H1 (cell line): Measurements from ENCODE around the gene OR2T4. TPM values are rescaled to one million over a fixed set of nuclear protein-coding genes. Genes with fewer than 3 reads are reported as not detected.

ENCODE experiments used
- CTCF ChIA-PET: fragments of 300-600 bp; sonication (Branson Sonifier 250); formaldehyde crosslinking; loops from one replicate; lab custom pipeline; 2021; ENCODE audit not compliant: partially characterized antibody; lab: Charles Lee
- POLR2A ChIA-PET: fragments of 300-600 bp; sonication (Branson Sonifier 250); formaldehyde crosslinking; loops from one replicate; lab custom pipeline; 2021; ENCODE audit warnings: inconsistent platforms; ENCODE audit not compliant: partially characterized antibody; lab: Charles Lee
- DNase-seq, 2 experiments: peaks; one replicate each; pipeline versions ENCODE4 v3.0.0 to v3.0.0-alpha.2; 2010 to 2022; ENCODE audit warnings: low spot score in 2 of 2, low read depth in 1 of 2, mixed read lengths in 1 of 2
- FAIRE-seq: peaks from 2 replicates; lab custom pipeline; 2011; peaks lifted over from hg19 to GRCh38; lab: Jason Lieb, UNC
- H2AFZ ChIP-seq: 2 replicates; pipeline ENCODE4 v1.8.1; 2012; ENCODE audit warnings: low read length, inconsistent platforms
- H2AK5ac ChIP-seq: 2 replicates; pipeline ENCODE4 v1.6.1; 2013; ENCODE audit warnings: low read depth, low read length
- H2BK120ac ChIP-seq: replicated peaks from 2 replicates; pipeline ENCODE3; 2013; ENCODE audit warnings: low read depth, low read length, inconsistent platforms
- H2BK12ac ChIP-seq: 2 replicates; pipeline ENCODE4 v1.6.1; 2013; ENCODE audit warnings: low read depth, low read length
- H2BK15ac ChIP-seq: 2 replicates; pipeline ENCODE4 v1.6.1; 2013; ENCODE audit warnings: low read length
- H2BK20ac ChIP-seq: 2 replicates; pipeline ENCODE4 v1.6.1; 2013; ENCODE audit warnings: low read length
- H2BK5ac ChIP-seq: 2 replicates; pipeline ENCODE4 v1.6.1; 2013; ENCODE audit warnings: low read depth, low read length
- H3K14ac ChIP-seq: 2 replicates; pipeline ENCODE4 v1.6.1; 2013; ENCODE audit warnings: inconsistent platforms; ENCODE audit not compliant: insufficient read length
- H3K18ac ChIP-seq: 2 replicates; pipeline ENCODE4 v1.6.1; 2013; ENCODE audit warnings: low read length; ENCODE audit errors: extremely low read depth
- H3K23ac ChIP-seq: 2 replicates; pipeline ENCODE4 v1.6.1; 2013; ENCODE audit warnings: inconsistent platforms; ENCODE audit not compliant: insufficient read length
- H3K23me2 ChIP-seq: 2 replicates; pipeline ENCODE4 v1.6.1; 2013; ENCODE audit warnings: low read depth, low read length
- H3K27ac ChIP-seq: 2 replicates; pipeline ENCODE4 v1.6.1; 2011; ENCODE audit warnings: low read depth, low read length, inconsistent platforms
- H3K27me3 ChIP-seq, 4 experiments: replicated peaks in 1 of 4; 1 replicate in 1 of 4; 2 replicates in 3 of 4; pipeline versions ENCODE4 v1.6.1 to v1.8.1; 2011 to 2013; ENCODE audit warnings: low read length in 3 of 4, mild to moderate bottlenecking in 3 of 4, inconsistent platforms in 2 of 4, mixed read lengths in 2 of 4, moderate library complexity in 1 of 4; ENCODE audit not compliant: control insufficient read depth in 3 of 4, insufficient read depth in 3 of 4; ENCODE audit errors: extremely low read depth in 1 of 4
- H3K36me3 ChIP-seq, 4 experiments: 2 replicates each; pipeline versions ENCODE4 v1.6.1 to v1.8.1; 2011 to 2013; ENCODE audit warnings: mild to moderate bottlenecking in 4 of 4, low read length in 3 of 4, moderate library complexity in 2 of 4, control low read depth in 1 of 4, inconsistent platforms in 1 of 4; ENCODE audit not compliant: insufficient read depth in 4 of 4, control insufficient read depth in 2 of 4
- H3K4ac ChIP-seq: replicated peaks from 2 replicates; pipeline ENCODE3; 2013; ENCODE audit warnings: low read length, low read depth, mixed read lengths, inconsistent platforms; ENCODE audit not compliant: insufficient read length
- H3K4me1 ChIP-seq, 4 experiments: replicated peaks in 1 of 4; 1 replicate in 1 of 4; 2 replicates in 3 of 4; pipeline versions ENCODE4 v1.6.1 to v1.8.1; 2011 to 2013; ENCODE audit warnings: low read length in 3 of 4, inconsistent platforms in 2 of 4, mixed read lengths in 1 of 4; ENCODE audit not compliant: insufficient read depth in 4 of 4, control insufficient read depth in 3 of 4
- H3K4me2 ChIP-seq, 2 experiments: 2 replicates each; pipeline versions ENCODE4 v1.6.1 to v1.8.1; 2011 to 2013; ENCODE audit warnings: low read depth in 2 of 2, low read length in 2 of 2, control low read depth in 1 of 2, inconsistent platforms in 1 of 2, mild to moderate bottlenecking in 1 of 2; ENCODE audit not compliant: insufficient read depth in 1 of 2
- H3K4me3 ChIP-seq, 4 experiments: fragments of 200-600, 300-600 bp in 1 of 4; sonication (generic), shearing (Covaris generic), sonication (Bioruptor Twin) in 1 of 4; 2 replicates each; pipeline versions ENCODE4 v1.5.1 to v1.8.1; 2011 to 2016; ENCODE audit warnings: low read length in 4 of 4, low read depth in 3 of 4, control low read depth in 2 of 4, inconsistent platforms in 2 of 4, mild to moderate bottlenecking in 2 of 4, mixed read lengths in 1 of 4, moderate library complexity in 1 of 4; ENCODE audit not compliant: insufficient read depth in 2 of 4; ENCODE audit errors: extremely low read depth in 1 of 4
- H3K56ac ChIP-seq: replicated peaks from 2 replicates; pipeline ENCODE3; 2013; ENCODE audit warnings: low read depth, mild to moderate bottlenecking, mixed read lengths, low read length, inconsistent platforms; ENCODE audit not compliant: insufficient read length
- H3K79me1 ChIP-seq: 2 replicates; pipeline ENCODE4 v1.6.1; 2013; ENCODE audit warnings: low read depth, low read length, control low read depth
- H3K79me2 ChIP-seq, 2 experiments: 2 replicates each; pipeline versions ENCODE4 v1.6.1 to v1.8.1; 2012 to 2013; ENCODE audit warnings: low read length in 2 of 2, mild to moderate bottlenecking in 2 of 2, inconsistent platforms in 1 of 2; ENCODE audit not compliant: insufficient read depth in 2 of 2, control insufficient read depth in 1 of 2
- H3K9ac ChIP-seq, 4 experiments: replicated peaks in 1 of 4; 1 replicate in 1 of 4; 2 replicates in 3 of 4; pipeline versions ENCODE4 v1.6.1 to v1.8.1; 2011 to 2013; ENCODE audit warnings: low read depth in 3 of 4, low read length in 3 of 4, control low read depth in 2 of 4, mild to moderate bottlenecking in 2 of 4, moderate library complexity in 2 of 4, inconsistent platforms in 1 of 4; ENCODE audit errors: extremely low read depth in 1 of 4
- H3K9me3 ChIP-seq, 2 experiments: 2 replicates each; pipeline versions ENCODE4 v1.6.1 to v1.8.1; 2012 to 2013; ENCODE audit warnings: mild to moderate bottlenecking in 2 of 2, moderate library complexity in 2 of 2, control low read depth in 1 of 2, inconsistent platforms in 1 of 2, low read depth in 1 of 2, low read length in 1 of 2, mixed read lengths in 1 of 2; ENCODE audit not compliant: insufficient read depth in 2 of 2
- H4K20me1 ChIP-seq, 2 experiments: replicated peaks in 1 of 2; 2 replicates each; pipeline versions ENCODE3 to v1.8.1; 2011 to 2013; ENCODE audit warnings: inconsistent platforms in 2 of 2, low read length in 2 of 2, mild to moderate bottlenecking in 1 of 2; ENCODE audit not compliant: insufficient read depth in 2 of 2, control insufficient read depth in 1 of 2
- H4K5ac ChIP-seq: 2 replicates; pipeline ENCODE4 v1.6.1; 2013; ENCODE audit warnings: low read length, low read depth, mixed read lengths, inconsistent platforms; ENCODE audit not compliant: insufficient read length
- H4K8ac ChIP-seq: 2 replicates; pipeline ENCODE4 v1.8.0; 2013; ENCODE audit warnings: mild to moderate bottlenecking, moderate library complexity, low read length, inconsistent platforms; ENCODE audit not compliant: insufficient read depth; ENCODE audit errors: extremely low read depth
- H4K91ac ChIP-seq: replicated peaks from 2 replicates; pipeline ENCODE3; 2013; ENCODE audit warnings: low read length, mixed read lengths, inconsistent platforms; ENCODE audit not compliant: insufficient read length
- JUND ChIP-seq: IDR thresholded peaks from 2 replicates; pipeline ENCODE4 v1.6.1; 2011; ENCODE audit warnings: mild to moderate bottlenecking, improper control_type of control experiment, low read length
- POLR2AphosphoS5 ChIP-seq: IDR thresholded peaks from 2 replicates; pipeline ENCODE4 v1.6.1; 2011; ENCODE audit warnings: low read depth, low read length
- SP4 ChIP-seq: IDR thresholded peaks from 2 replicates; pipeline ENCODE4 v1.6.1; 2012; ENCODE audit warnings: low read length, inconsistent platforms
- WGBS, 2 experiments: shearing (Covaris generic) in 1 of 2; methylation state at CpG; one replicate each; pipeline versions ENCODE4 v1.1.6 to v1.1.7; 2013 to 2015; ENCODE audit warnings: low lambda C conversion rate in 2 of 2, mixed read lengths in 2 of 2, inconsistent platforms in 1 of 2, low coverage in 1 of 2, missing lambda C conversion rate in 1 of 2; ENCODE audit not compliant: insufficient replicate concordance in 2 of 2, insufficient coverage in 1 of 2, insufficient read length in 1 of 2; ENCODE audit errors: extremely low coverage in 1 of 2, missing lambda C conversion rate in 1 of 2; 5-methylcytosine and 5-hydroxymethylcytosine counted together
- long read RNA-seq, 2 experiments: library from RNA in 1 of 2; library from capped mRNA in 1 of 2; stranded (forward); transcript quantifications; one replicate each; pipeline ENCODE4 v2.0.0, GENCODE V29; 2021; ENCODE audit warnings: inconsistent platforms in 1 of 2
- polyA minus RNA-seq, 3 experiments: library from RNA; depleted of rRNA, polyadenylated mRNA; stranded (reverse); fragments of >200 nt; gene quantifications; 1 replicate in 2 of 3; 2 replicates in 1 of 3; pipeline ENCODE4 v1.2.3, GENCODE V29; 2011
- polyA plus RNA-seq, 7 experiments: library from polyadenylated mRNA; depleted of rRNA in 3 of 7; stranded (reverse) in 5 of 7; unstranded in 2 of 7; fragments of >200 nt in 5 of 7; fragments of 200-250 nt in 2 of 7; gene quantifications; 1 replicate in 5 of 7; 2 replicates in 1 of 7; 4 replicates in 1 of 7; pipeline versions ENCODE4 v1.2.1 to v1.2.3, GENCODE V29; 2011 to 2013; ENCODE audit warnings: missing spikeins in 2 of 7, mixed read lengths in 2 of 7
- total RNA-seq: library from RNA; stranded (reverse); fragmentation: NEBNext Ultra II Directional; extraction: Animal tissue kit (Norgen Biotek cat#: 25700); gene quantifications from 2 replicates; pipeline ENCODE4 v1.2.1, GENCODE V29; 2021
- TF ChIP-seq, protein P1 (sequence below): IDR thresholded peaks from 2 replicates; pipeline ENCODE4 v1.6.1; 2012; ENCODE audit warnings: inconsistent platforms

Gene OR2T4, protein sequence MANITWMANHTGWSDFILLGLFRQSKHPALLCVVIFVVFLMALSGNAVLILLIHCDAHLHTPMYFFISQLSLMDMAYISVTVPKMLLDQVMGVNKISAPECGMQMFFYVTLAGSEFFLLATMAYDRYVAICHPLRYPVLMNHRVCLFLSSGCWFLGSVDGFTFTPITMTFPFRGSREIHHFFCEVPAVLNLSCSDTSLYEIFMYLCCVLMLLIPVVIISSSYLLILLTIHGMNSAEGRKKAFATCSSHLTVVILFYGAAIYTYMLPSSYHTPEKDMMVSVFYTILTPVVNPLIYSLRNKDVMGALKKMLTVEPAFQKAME
- total RNA-seq = not detected in 2 replicates
- polyA plus RNA-seq (2011; rRNA removed) = not detected in 2 replicates
- not detected for polyA plus RNA-seq (2011; cell fraction: cytosol; rRNA removed)
- not detected for polyA plus RNA-seq (2011; cell fraction: nucleus; rRNA removed)
- polyA plus RNA-seq (2012, experiment 1 of 2) = not detected in 4 replicates
- not detected for polyA plus RNA-seq (2012, experiment 2 of 2)
- polyA plus RNA-seq (2013, experiment 1 of 2) = not detected
- not detected for polyA plus RNA-seq (2013, experiment 2 of 2)
- not detected in 2 replicates for polyA minus RNA-seq (2011; rRNA and poly(A)+ RNA removed)
- polyA minus RNA-seq (2011; cell fraction: cytosol; rRNA and poly(A)+ RNA removed) = not detected
- not detected for polyA minus RNA-seq (2011; cell fraction: nucleus; rRNA and poly(A)+ RNA removed)
- long read RNA-seq, experiment 1 = 0 reads
- long read RNA-seq, experiment 2 = 0 reads

DNA sequence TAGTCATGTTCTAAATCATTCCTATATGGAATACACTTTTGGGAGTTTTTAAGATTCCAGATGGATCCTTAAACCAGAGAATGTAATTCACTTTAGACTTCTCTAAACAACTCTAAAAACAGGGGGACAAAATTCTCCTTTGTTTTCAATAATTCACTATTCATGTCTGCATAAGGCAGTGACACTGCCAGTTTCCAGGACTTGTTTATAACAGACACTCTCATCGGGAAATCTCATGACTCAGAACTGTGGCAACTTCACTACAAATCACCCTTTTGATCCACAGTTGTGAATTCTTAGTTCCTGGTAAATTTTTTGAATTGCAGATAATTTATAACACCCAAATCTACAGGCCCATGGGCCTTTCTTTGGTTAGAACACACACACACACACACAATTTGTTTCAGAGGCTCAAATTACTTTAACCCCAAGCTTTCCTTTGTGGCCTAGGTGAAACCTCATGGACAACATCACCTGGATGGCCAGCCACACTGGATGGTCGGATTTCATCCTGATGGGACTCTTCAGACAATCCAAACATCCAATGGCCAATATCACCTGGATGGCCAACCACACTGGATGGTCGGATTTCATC is at the start of gene OR2T4:
TSS of gene OR2T4 (plus strand) at position 545 of the 595 bp plus-strand sequence. CDS start at position 545, 0 bp downstream.
- Histone ChIP-seq H3K79me1 (no peaks in the 10 kb centered on the region), H3K27me3 (no peaks in the 10 kb centered on the region), H3K4ac (no peak within 1 kb of the TSS)
- no peak for TF ChIP-seq SP4
- TF ChIP-seq, protein P1, sequence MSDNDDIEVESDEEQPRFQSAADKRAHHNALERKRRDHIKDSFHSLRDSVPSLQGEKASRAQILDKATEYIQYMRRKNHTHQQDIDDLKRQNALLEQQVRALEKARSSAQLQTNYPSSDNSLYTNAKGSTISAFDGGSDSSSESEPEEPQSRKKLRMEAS = no peak
- no peak for TF ChIP-seq POLR2AphosphoS5
- no peak for TF ChIP-seq JUND
- TF ChIP-seq, all 59 proteins: peak for 0
- Histone ChIP-seq H3K56ac (no peak within 1 kb of the TSS), H3K36me3 (no peaks in the 10 kb centered on the region), H3K23me2 (no peaks in the 10 kb centered on the region), H3K27ac (no peak within 1 kb of the TSS), H4K5ac (no peak within 1 kb of the TSS), H4K8ac (no peak within 1 kb of the TSS), H3K14ac (no peak within 1 kb of the TSS), H3K4me1 (no peaks in the 10 kb centered on the region), H2BK12ac (no peak within 1 kb of the TSS), H4K20me1 (no peaks in the 10 kb centered on the region), H2BK120ac (no peak within 1 kb of the TSS), H3K9me3 (peaks cover 69 to 77% of the 10 kb centered on the region in 2 experiments), H3K79me2 (no peaks in the 10 kb centered on the region), H2AK5ac (no peak within 1 kb of the TSS), H3K4me2 (no peak within 1 kb of the TSS), H3K23ac (no peak within 1 kb of the TSS), H3K9ac (no peak within 1 kb of the TSS), H3K18ac (no peak within 1 kb of the TSS), H4K91ac (no peak within 1 kb of the TSS), H2BK5ac (no peak within 1 kb of the TSS), H2BK15ac (no peak within 1 kb of the TSS), H3K4me3 (no peak within 1 kb of the TSS), H2AFZ (no peak within 1 kb of the TSS), H2BK20ac (no peak within 1 kb of the TSS)
- WGBS, 2 experiments = 56% methylated on average over 3 of the region's 3 CpGs; no CpG with 5 or more reads in 1 of the 2 experiments
- FAIRE-seq = no peak
- DNase-seq = no peak
- ChIA-PET CTCF (no interaction called here), POLR2A (no interaction called here)
